Thyroid gland (tissue), 4 donors: ENCODE measurements around the gene TACO1. TPM values are rescaled to one million over a fixed set of nuclear protein-coding genes. Genes with fewer than 3 reads are reported as not detected.

ENCODE experiments used
- DNase-seq, 2 donors: peaks; one replicate each; pipeline ENCODE4 v3.0.0-alpha.2; 2019
- H3K27ac ChIP-seq, 3 donors: fragments of 200-600 bp; sonication (generic); 1 replicate in 2 of 3; 2 replicates in 1 of 3; pipeline ENCODE4 v1.5.1; 2016 to 2019; ENCODE audit warnings: mild to moderate bottlenecking in 1 of 3, moderate library complexity in 1 of 3
- H3K27me3 ChIP-seq: fragments of 200-600 bp; sonication (generic); one replicate; pipeline ENCODE4 v1.5.1; 2019
- H3K36me3 ChIP-seq, 2 donors: fragments of 200-600 bp; sonication (generic); one replicate each; pipeline ENCODE4 v1.5.1; 2016 to 2019
- H3K4me1 ChIP-seq, 2 donors: fragments of 200-600 bp; sonication (generic); one replicate each; pipeline ENCODE4 v1.5.1; 2017 to 2019
- H3K4me3 ChIP-seq, 3 donors: fragments of 200-600 bp; sonication (generic); replicated peaks in 1 of 3; 1 replicate in 2 of 3; 2 replicates in 1 of 3; pipeline ENCODE4 v1.5.1; 2016; ENCODE audit warnings: mild to moderate bottlenecking in 1 of 3
- H3K9me3 ChIP-seq: fragments of 200-600 bp; sonication (generic); one replicate; pipeline ENCODE4 v1.5.1; 2017
- POLR2A ChIP-seq, 2 donors: fragments of 450-650 bp; IDR thresholded peaks; one replicate each; pipeline ENCODE4 v1.6.1; 2017; ENCODE audit warnings: antibody characterized with exemption in 2 of 2, mild to moderate bottlenecking in 2 of 2, moderate library complexity in 1 of 2
- WGBS, 2 donors: methylation state at CpG; one replicate each; pipeline ENCODE4 v1.1.5; 2017; 5-methylcytosine and 5-hydroxymethylcytosine counted together
- intact Hi-C: fragments of 100-400 bp; cut with DNase I; formaldehyde crosslinking; loops from one replicate; pipeline ENCODE4 v1.15.1; 2023
- total RNA-seq, 4 donors: library from RNA; depleted of rRNA; stranded (reverse); fragments of >200 nt; gene quantifications; one replicate each; pipeline ENCODE4 v1.2.3, GENCODE V29; 2016
- TF ChIP-seq, protein P1 (sequence below), 6 experiments: fragments of 200-600 bp in 3 of 6; fragments of 450-650 bp in 3 of 6; sonication (generic) in 3 of 6; IDR thresholded peaks; one replicate each; pipeline ENCODE4 v1.5.1; 2016 to 2019; ENCODE audit warnings: antibody characterized with exemption in 6 of 6, mild to moderate bottlenecking in 2 of 6, inconsistent platforms in 1 of 6, moderate library complexity in 1 of 6

Gene TACO1
- total RNA-seq, 4 donors from 2014 or later = 15.3 to 17.1 (median 16.0) TPM

DNA sequence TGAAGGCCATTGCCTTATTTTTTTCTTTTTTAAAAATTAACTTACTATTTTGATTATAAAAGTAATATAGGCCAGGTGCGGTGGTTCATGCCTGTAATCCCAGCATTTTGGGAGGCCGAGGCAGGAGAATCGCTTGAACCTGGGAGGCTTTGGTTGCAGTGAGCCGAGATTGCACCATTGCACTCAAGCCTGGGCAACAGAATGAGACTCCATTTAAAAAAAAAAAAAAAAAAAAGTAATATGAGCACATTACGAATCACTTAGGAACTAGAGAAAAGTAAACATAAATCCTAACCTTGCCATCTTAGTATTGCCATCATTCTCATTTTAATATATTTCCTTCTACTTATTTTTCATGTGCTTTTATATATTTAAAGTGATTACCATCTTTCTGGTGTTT, 12.9 kb upstream of the TACO1 start:
- peaks cover 73 to 79% of the 10 kb centered on the region in 2 donors for H3K36me3 ChIP-seq
- no peaks in the 10 kb centered on the region for H3K9me3 ChIP-seq
- no peaks in the 10 kb centered on the region for H3K27me3 ChIP-seq
- intact Hi-C loops = no loop called here
- no peaks in the 10 kb centered on the region for H3K4me1 ChIP-seq
- no peak for DNase-seq
- H3K4me3 ChIP-seq = no peak overlapping the region
- TF ChIP-seq, protein P1, sequence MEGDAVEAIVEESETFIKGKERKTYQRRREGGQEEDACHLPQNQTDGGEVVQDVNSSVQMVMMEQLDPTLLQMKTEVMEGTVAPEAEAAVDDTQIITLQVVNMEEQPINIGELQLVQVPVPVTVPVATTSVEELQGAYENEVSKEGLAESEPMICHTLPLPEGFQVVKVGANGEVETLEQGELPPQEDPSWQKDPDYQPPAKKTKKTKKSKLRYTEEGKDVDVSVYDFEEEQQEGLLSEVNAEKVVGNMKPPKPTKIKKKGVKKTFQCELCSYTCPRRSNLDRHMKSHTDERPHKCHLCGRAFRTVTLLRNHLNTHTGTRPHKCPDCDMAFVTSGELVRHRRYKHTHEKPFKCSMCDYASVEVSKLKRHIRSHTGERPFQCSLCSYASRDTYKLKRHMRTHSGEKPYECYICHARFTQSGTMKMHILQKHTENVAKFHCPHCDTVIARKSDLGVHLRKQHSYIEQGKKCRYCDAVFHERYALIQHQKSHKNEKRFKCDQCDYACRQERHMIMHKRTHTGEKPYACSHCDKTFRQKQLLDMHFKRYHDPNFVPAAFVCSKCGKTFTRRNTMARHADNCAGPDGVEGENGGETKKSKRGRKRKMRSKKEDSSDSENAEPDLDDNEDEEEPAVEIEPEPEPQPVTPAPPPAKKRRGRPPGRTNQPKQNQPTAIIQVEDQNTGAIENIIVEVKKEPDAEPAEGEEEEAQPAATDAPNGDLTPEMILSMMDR (IDR thresholded peaks at IDR 0.05) = no peak
- TF ChIP-seq POLR2A (IDR thresholded peaks at IDR 0.05) = no peak
- no peak overlapping the region for H3K27ac ChIP-seq
- WGBS, 2 donors = 95 to 96% methylated on average over 5 of the region's 5 CpGs

DNA sequence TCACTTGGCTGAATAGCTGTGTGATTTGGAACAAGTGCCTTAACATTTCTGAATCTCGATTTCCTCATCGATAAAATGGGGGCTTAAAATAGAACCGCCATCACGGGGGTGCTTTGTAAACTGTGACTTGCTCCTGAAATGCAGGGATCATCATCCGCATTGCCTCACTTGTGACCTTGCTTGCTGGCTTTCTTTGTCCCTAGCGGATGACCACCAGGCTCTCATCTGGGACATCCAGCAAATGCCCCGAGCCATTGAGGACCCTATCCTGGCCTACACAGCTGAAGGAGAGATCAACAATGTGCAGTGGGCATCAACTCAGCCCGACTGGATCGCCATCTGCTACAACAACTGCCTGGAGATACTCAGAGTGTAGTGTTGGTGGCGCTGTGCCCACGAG, 11.9 kb upstream of the TACO1 start:
- DNase-seq = no peak
- intact Hi-C loops = no loop called here
- Histone ChIP-seq H3K36me3 (peaks cover 63 to 69% of the 10 kb centered on the region in 2 donors), H3K9me3 (no peaks in the 10 kb centered on the region), H3K4me1 (no peaks in the 10 kb centered on the region), H3K27me3 (no peaks in the 10 kb centered on the region), H3K4me3 (no peak overlapping the region), H3K27ac (no peak overlapping the region)
- TF ChIP-seq, protein P1 (IDR thresholded peaks at IDR 0.05) = no peak
- TF ChIP-seq POLR2A (IDR thresholded peaks at IDR 0.05) = no peak
- 91 to 95% methylated on average over 9 to 10 of the region's 11 CpGs for WGBS, 2 donors

DNA sequence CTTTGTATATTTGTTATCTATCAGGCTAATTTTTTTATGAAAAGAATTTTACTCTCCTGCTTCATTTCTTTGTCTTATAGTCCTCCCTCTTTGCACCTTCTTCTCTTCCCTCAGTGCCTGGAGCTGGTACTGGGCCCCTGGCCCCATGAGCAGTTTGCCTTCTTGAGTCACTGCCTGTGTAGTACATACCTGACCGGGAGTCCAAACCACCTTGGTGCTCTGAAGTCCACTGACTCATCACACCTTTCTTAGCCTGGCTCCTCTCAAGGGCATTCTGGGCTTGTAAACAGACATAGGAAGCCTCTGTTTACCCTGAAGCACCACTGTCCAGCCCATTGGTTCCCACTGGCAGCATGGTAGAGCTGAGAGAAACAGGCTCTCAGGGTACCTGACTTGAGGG, 11.0 kb upstream of the TACO1 start:
- H3K4me3 ChIP-seq = no peak overlapping the region
- no peaks in the 10 kb centered on the region for H3K9me3 ChIP-seq
- H3K27me3 ChIP-seq = no peaks in the 10 kb centered on the region
- WGBS, 2 donors = 100% methylated on average over 1 of the region's 1 CpG
- DNase-seq = no peak
- H3K36me3 ChIP-seq = peaks cover 56 to 60% of the 10 kb centered on the region in 2 donors
- no peak for TF ChIP-seq POLR2A (IDR thresholded peaks at IDR 0.05)
- TF ChIP-seq, protein P1 (IDR thresholded peaks at IDR 0.05) = no peak
- H3K4me1 ChIP-seq = no peaks in the 10 kb centered on the region
- intact Hi-C loops = no loop called here
- H3K27ac ChIP-seq = no peak overlapping the region

DNA sequence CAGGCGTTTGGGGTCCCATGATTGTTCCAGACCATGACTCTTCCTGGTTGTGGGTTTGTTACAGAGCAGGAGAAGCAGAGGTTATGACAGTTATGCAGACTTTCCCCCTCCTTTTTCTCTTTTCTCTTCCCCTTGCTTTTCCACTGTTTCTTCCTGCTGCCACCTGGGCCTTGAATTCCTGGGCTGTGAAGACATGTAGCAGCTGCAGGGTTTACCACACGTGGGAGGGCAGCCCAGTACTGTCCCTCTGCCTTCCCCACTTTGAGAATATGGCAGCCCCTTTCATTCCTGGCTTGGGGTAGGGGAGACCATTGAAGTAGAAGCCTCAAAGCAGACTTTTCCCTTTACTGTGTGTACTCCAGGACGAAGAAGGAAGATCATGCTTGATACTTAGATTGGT, 7.9 kb upstream of the TACO1 start:
- H3K36me3 ChIP-seq = peaks cover 34 to 35% of the 10 kb centered on the region in 2 donors
- H3K4me3 ChIP-seq = no peak overlapping the region
- DNase-seq = no peak
- no peaks in the 10 kb centered on the region for H3K4me1 ChIP-seq
- intact Hi-C loops = no loop called here
- WGBS, 2 donors = 91 to 94% methylated on average over 3 of the region's 3 CpGs
- TF ChIP-seq, protein P1 (IDR thresholded peaks at IDR 0.05) = no peak
- no peak for TF ChIP-seq POLR2A (IDR thresholded peaks at IDR 0.05)
- no peaks in the 10 kb centered on the region for H3K9me3 ChIP-seq
- H3K27ac ChIP-seq = no peak overlapping the region
- no peaks in the 10 kb centered on the region for H3K27me3 ChIP-seq

DNA sequence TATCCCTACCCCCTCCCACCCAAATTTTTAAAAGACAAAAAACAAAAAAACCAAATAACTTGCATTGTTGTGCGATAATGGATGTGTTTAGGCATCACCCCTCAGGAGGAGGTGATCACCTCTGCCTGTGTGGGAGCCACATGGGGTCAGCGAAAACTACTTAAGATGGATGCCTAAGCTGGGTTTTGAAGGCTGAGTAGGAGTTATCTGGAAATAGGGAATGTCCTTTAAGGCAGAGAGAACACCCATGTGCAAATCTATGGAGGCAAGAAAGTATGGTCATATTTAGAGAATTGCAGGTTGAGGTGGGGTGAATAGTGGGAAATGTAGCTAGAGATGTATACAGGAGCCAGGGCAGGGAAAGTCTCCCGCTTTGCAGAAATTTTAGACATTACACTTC, 5.6 kb upstream of the TACO1 start:
- TF ChIP-seq, protein P1 (IDR thresholded peaks at IDR 0.05) = no peak
- TF ChIP-seq POLR2A (IDR thresholded peaks at IDR 0.05) = no peak
- 97 to 98% methylated on average over 3 of the region's 3 CpGs for whole genome bisulfite sequencing, 2 donors
- Histone ChIP-seq H3K27me3 (no peaks in the 10 kb centered on the region), H3K27ac (no peak overlapping the region), H3K4me3 (no peak overlapping the region), H3K9me3 (no peaks in the 10 kb centered on the region), H3K4me1 (peaks cover 1 to 4% of the 10 kb centered on the region in 2 donors), H3K36me3 (peaks cover 16 to 17% of the 10 kb centered on the region in 2 donors)
- intact Hi-C loops = no loop called here
- no peak for DNase-seq
